Nephron progenitor cell (in vitro differentiated cells): Measurements from ENCODE around the gene BUD31.
"Not testable (repeated sequence)": the region's sequence is repeated elsewhere in the genome, so short reads cannot be mapped to it uniquely, and the experiment has no call there.

Experiments
- DNase-seq: peaks from one replicate; pipeline ENCODE4 v3.0.0; 2021
- H3K27ac Mint-ChIP-seq: 2 replicates; pipeline ENCODE4 v1.8.0; 2021; ENCODE audit warnings: mild to moderate bottlenecking, moderate library complexity, mixed read lengths
- H3K27me3 Mint-ChIP-seq: 2 replicates; pipeline ENCODE4 v1.8.0; 2021; ENCODE audit warnings: mild to moderate bottlenecking, low read depth, mixed read lengths; ENCODE audit not compliant: poor library complexity
- H3K36me3 Mint-ChIP-seq: 2 replicates; pipeline ENCODE4 v1.8.0; 2021; ENCODE audit warnings: low read depth, mixed read lengths
- H3K4me1 Mint-ChIP-seq: 2 replicates; pipeline ENCODE4 v1.8.0; 2021; ENCODE audit warnings: mixed read lengths
- H3K4me3 Mint-ChIP-seq: 2 replicates; pipeline ENCODE4 v1.8.0; 2021; ENCODE audit warnings: mild to moderate bottlenecking, moderate library complexity, mixed read lengths
- H3K9me3 Mint-ChIP-seq: 2 replicates; pipeline ENCODE4 v1.8.0; 2021; ENCODE audit warnings: mild to moderate bottlenecking, moderate library complexity, mixed read lengths
- CTCF ChIP-seq: fragments of 200-600 bp; sonication (generic); IDR thresholded peaks from 2 replicates; pipeline ENCODE4 v1.5.0; 2021; ENCODE audit warnings: antibody characterized with exemption

The BUD31 gene

GRCh38 chr7:99373091-99374066 lies 35.4 kb upstream of the BUD31 start:
- H3K4me3 Mint-ChIP-seq: peak overlapping the region; percentile 79
- no peaks in the 10 kb centered on the region for H3K9me3 Mint-ChIP-seq
- no peak for TF ChIP-seq CTCF
- peaks cover 13% of the 10 kb centered on the region for H3K36me3 Mint-ChIP-seq
- peak overlapping the region; percentile 98 for H3K27ac Mint-ChIP-seq
- H3K27me3 Mint-ChIP-seq: peaks cover 6% of the 10 kb centered on the region
- peaks cover 47% of the 10 kb centered on the region for H3K4me1 Mint-ChIP-seq
- no peak for DNase-seq

- H3K27ac Mint-ChIP-seq: no peak within 1 kb of the TSS
- H3K4me3 Mint-ChIP-seq: peak within 1 kb of the TSS; percentile 78
- H3K27me3 Mint-ChIP-seq: peaks cover 6% of the 10 kb centered on the region
- peaks cover 42% of the 10 kb centered on the region for H3K4me1 Mint-ChIP-seq
- H3K9me3 Mint-ChIP-seq: no peaks in the 10 kb centered on the region
- DNase-seq: peak; percentile 79
- no peak for TF ChIP-seq CTCF
- peaks cover 12% of the 10 kb centered on the region for H3K36me3 Mint-ChIP-seq
Observed at GRCh38 chr7:99374111-99375064, 34.4 kb upstream of the BUD31 start, which contains the start of gene ARPC1B. Gene ARPC1B, plus strand, starts transcription at chr7:99374730. Its CDS starts 10,985 bp downstream, at chr7:99385715.

- peaks cover 6% of the 10 kb centered on the region for H3K27me3 Mint-ChIP-seq
- no peak overlapping the region for H3K27ac Mint-ChIP-seq
- peak; percentile 59 for DNase-seq
- TF ChIP-seq CTCF: no peak
- H3K36me3 Mint-ChIP-seq: peaks cover 12% of the 10 kb centered on the region
- peaks cover 42% of the 10 kb centered on the region for H3K4me1 Mint-ChIP-seq
- H3K9me3 Mint-ChIP-seq: no peaks in the 10 kb centered on the region
- peak overlapping the region; percentile 75 for H3K4me3 Mint-ChIP-seq
Observed at GRCh38 chr7:99375070-99375807, 33.5 kb upstream of the BUD31 start.

GRCh38 chr7:99379043-99379577 lies 29.7 kb upstream of the BUD31 start:
- DNase-seq: no peak
- Mint-ChIP-seq H3K4me3 (no peak overlapping the region), H3K9me3 (no peaks in the 10 kb centered on the region), H3K27me3 (peaks cover 9% of the 10 kb centered on the region), H3K27ac (peak overlapping the region; percentile 68), H3K4me1 (peaks cover 26% of the 10 kb centered on the region), H3K36me3 (peaks cover 12% of the 10 kb centered on the region)
- TF ChIP-seq CTCF: no peak

GRCh38 chr7:99379693-99380031 lies 29.1 kb upstream of the BUD31 start:
- peaks cover 26% of the 10 kb centered on the region for H3K4me1 Mint-ChIP-seq
- not testable (repeated sequence) for DNase-seq, H3K27me3 Mint-ChIP-seq, H3K4me3 Mint-ChIP-seq, H3K9me3 Mint-ChIP-seq
- peaks cover 12% of the 10 kb centered on the region for H3K36me3 Mint-ChIP-seq
- peak overlapping the region; percentile 68 for H3K27ac Mint-ChIP-seq
